Measurements from ENCODE around the gene C1orf56.

C1orf56 gene

GRCh38 chr1:151008244-151009205 lies 39.0 kb upstream of the C1orf56 start, which contains the start of gene PRUNE1:
Gene PRUNE1 (plus strand): TSS chr1:151008449. CDS start chr1:151008633, 184 bp downstream.
- peaks cover 6 to 8% of the 10 kb centered on the region in 2 experiments for H3K4me1 ChIP-seq (ENCODE audit: control insufficient read depth in 1 of 2, insufficient read depth in 2 of 2, low read length in 2 of 2)
- H4K8ac ChIP-seq (ENCODE audit: low read depth, low read length): peak within 1 kb of the TSS; percentile 85
- H2AFZ ChIP-seq (ENCODE audit: insufficient read depth, low read length, poor library complexity): peak within 1 kb of the TSS; percentile 38
- H3K36me3 ChIP-seq (ENCODE audit: control insufficient read depth in 1 of 2, insufficient read depth in 2 of 2, low read length in 2 of 2): no peaks in the 10 kb centered on the region
- H3K79me1 ChIP-seq (ENCODE audit: low read length): peaks cover 5% of the 10 kb centered on the region
- no peak within 1 kb of the TSS for H3K23ac ChIP-seq (ENCODE audit: low read length)
- H3K4me2 ChIP-seq (ENCODE audit: low read length): peak within 1 kb of the TSS; percentile 88
- H4K91ac ChIP-seq (ENCODE audit: low read depth, low read length): peak within 1 kb of the TSS; percentile 78
- no CpG with 5 or more reads among the region's 69 CpGs for WGBS (ENCODE audit: extremely low coverage, insufficient coverage, insufficient read length)
- peak within 1 kb of the TSS; percentile 68 for H3K4ac ChIP-seq (ENCODE audit: low read depth, low read length)
- H3K79me2 ChIP-seq (ENCODE audit: control insufficient read depth, insufficient read depth, low read length, poor library complexity): peaks cover 4% of the 10 kb centered on the region
- H3K27me3 ChIP-seq (ENCODE audit: insufficient read depth, low read length): no peaks in the 10 kb centered on the region
- H3K14ac ChIP-seq (ENCODE audit: low read length): peak within 1 kb of the TSS; percentile 89
- H4K12ac ChIP-seq (ENCODE audit: low read depth, low read length): peak within 1 kb of the TSS; percentile 72
- H3K9ac ChIP-seq (ENCODE audit: low read length): peak within 1 kb of the TSS; percentile 21
- peak within 1 kb of the TSS; percentile 48 for H2BK120ac ChIP-seq (ENCODE audit: insufficient read depth, low read length, poor library complexity)
- no peaks in the 10 kb centered on the region for H3K9me3 ChIP-seq (ENCODE audit: insufficient read depth, low read depth, low read length)
- H3K27ac ChIP-seq (ENCODE audit: low read depth, low read length): no peak within 1 kb of the TSS
- H3K18ac ChIP-seq (ENCODE audit: low read length): peak within 1 kb of the TSS; percentile 93
- peak within 1 kb of the TSS; percentile 84 for H3K4me3 ChIP-seq (ENCODE audit: low read depth, low read length)
- peak; percentile 99 to 100 for DNase-seq
- peak within 1 kb of the TSS; percentile 12 for H2BK12ac ChIP-seq (ENCODE audit: low read length)
- H2AK5ac ChIP-seq (ENCODE audit: low read length): peak within 1 kb of the TSS; percentile 33
- H2BK5ac ChIP-seq (ENCODE audit: low read depth, low read length, poor library complexity): peak within 1 kb of the TSS; percentile 44

GRCh38 chr1:151009206-151009587 lies 38.4 kb upstream of the C1orf56 start:
- H4K8ac ChIP-seq (ENCODE audit: low read depth, low read length): peak overlapping the region; percentile 85
- H2BK12ac ChIP-seq (ENCODE audit: low read length): no peak overlapping the region
- no peak for DNase-seq
- no peak overlapping the region for H2BK5ac ChIP-seq (ENCODE audit: low read depth, low read length, poor library complexity)
- H3K4ac ChIP-seq (ENCODE audit: low read depth, low read length): no peak overlapping the region
- H3K4me1 ChIP-seq (ENCODE audit: control insufficient read depth in 1 of 2, insufficient read depth in 2 of 2, low read length in 2 of 2): peaks cover 6 to 8% of the 10 kb centered on the region in 2 experiments
- H3K9me3 ChIP-seq (ENCODE audit: insufficient read depth, low read depth, low read length): no peaks in the 10 kb centered on the region
- H3K4me3 ChIP-seq (ENCODE audit: low read depth, low read length): no peak overlapping the region
- no peak overlapping the region for H3K9ac ChIP-seq (ENCODE audit: low read length)
- H3K36me3 ChIP-seq (ENCODE audit: control insufficient read depth in 1 of 2, insufficient read depth in 2 of 2, low read length in 2 of 2): no peaks in the 10 kb centered on the region
- H3K18ac ChIP-seq (ENCODE audit: low read length): no peak overlapping the region
- H3K4me2 ChIP-seq (ENCODE audit: low read length): peak overlapping the region; percentile 88
- H3K14ac ChIP-seq (ENCODE audit: low read length): no peak overlapping the region
- peak overlapping the region; percentile 38 for H2AFZ ChIP-seq (ENCODE audit: insufficient read depth, low read length, poor library complexity)
- H3K79me2 ChIP-seq (ENCODE audit: control insufficient read depth, insufficient read depth, low read length, poor library complexity): peaks cover 4% of the 10 kb centered on the region
- no peak overlapping the region for H2AK5ac ChIP-seq (ENCODE audit: low read length)
- H3K23ac ChIP-seq (ENCODE audit: low read length): no peak overlapping the region
- peaks cover 5% of the 10 kb centered on the region for H3K79me1 ChIP-seq (ENCODE audit: low read length)
- H4K91ac ChIP-seq (ENCODE audit: low read depth, low read length): no peak overlapping the region
- H4K12ac ChIP-seq (ENCODE audit: low read depth, low read length): no peak overlapping the region
- WGBS (ENCODE audit: extremely low coverage, insufficient coverage, insufficient read length): no CpG with 5 or more reads among the region's 3 CpGs
- no peak overlapping the region for H3K27ac ChIP-seq (ENCODE audit: low read depth, low read length)
- H2BK120ac ChIP-seq (ENCODE audit: insufficient read depth, low read length, poor library complexity): no peak overlapping the region
- no peaks in the 10 kb centered on the region for H3K27me3 ChIP-seq (ENCODE audit: insufficient read depth, low read length)

GRCh38 chr1:151009674-151010345 lies 37.7 kb upstream of the C1orf56 start:
- Histone ChIP-seq H3K4me1 (ENCODE audit: control insufficient read depth in 1 of 2, insufficient read depth in 2 of 2, low read length in 2 of 2) (peaks cover 6 to 8% of the 10 kb centered on the region in 2 experiments), H3K4me3 (ENCODE audit: low read depth, low read length) (no peak overlapping the region), H3K27ac (ENCODE audit: low read depth, low read length) (no peak overlapping the region), H3K9me3 (ENCODE audit: insufficient read depth, low read depth, low read length) (no peaks in the 10 kb centered on the region), H2BK120ac (ENCODE audit: insufficient read depth, low read length, poor library complexity) (no peak overlapping the region), H2BK5ac (ENCODE audit: low read depth, low read length, poor library complexity) (no peak overlapping the region), H4K91ac (ENCODE audit: low read depth, low read length) (no peak overlapping the region), H3K79me2 (ENCODE audit: control insufficient read depth, insufficient read depth, low read length, poor library complexity) (peaks cover 4% of the 10 kb centered on the region), H3K9ac (ENCODE audit: low read length) (no peak overlapping the region), H3K4ac (ENCODE audit: low read depth, low read length) (no peak overlapping the region), H3K18ac (ENCODE audit: low read length) (no peak overlapping the region), H3K27me3 (ENCODE audit: insufficient read depth, low read length) (no peaks in the 10 kb centered on the region), H4K8ac (ENCODE audit: low read depth, low read length) (no peak overlapping the region), H3K14ac (ENCODE audit: low read length) (no peak overlapping the region), H3K79me1 (ENCODE audit: low read length) (peaks cover 5% of the 10 kb centered on the region), H2AK5ac (ENCODE audit: low read length) (no peak overlapping the region), H3K4me2 (ENCODE audit: low read length) (no peak overlapping the region), H2BK12ac (ENCODE audit: low read length) (no peak overlapping the region), H4K12ac (ENCODE audit: low read depth, low read length) (no peak overlapping the region), H3K23ac (ENCODE audit: low read length) (no peak overlapping the region), H3K36me3 (ENCODE audit: control insufficient read depth in 1 of 2, insufficient read depth in 2 of 2, low read length in 2 of 2) (no peaks in the 10 kb centered on the region), H2AFZ (ENCODE audit: insufficient read depth, low read length, poor library complexity) (no peak overlapping the region)
- no CpG with 5 or more reads among the region's 8 CpGs for WGBS (ENCODE audit: extremely low coverage, insufficient coverage, insufficient read length)
- DNase-seq: no peak

GRCh38 chr1:151010346-151010726 lies 37.2 kb upstream of the C1orf56 start:
- Histone ChIP-seq H3K27me3 (ENCODE audit: insufficient read depth, low read length) (no peaks in the 10 kb centered on the region), H4K8ac (ENCODE audit: low read depth, low read length) (no peak overlapping the region), H2AFZ (ENCODE audit: insufficient read depth, low read length, poor library complexity) (no peak overlapping the region), H3K9me3 (ENCODE audit: insufficient read depth, low read depth, low read length) (no peaks in the 10 kb centered on the region), H4K91ac (ENCODE audit: low read depth, low read length) (no peak overlapping the region), H2BK120ac (ENCODE audit: insufficient read depth, low read length, poor library complexity) (no peak overlapping the region), H3K79me2 (ENCODE audit: control insufficient read depth, insufficient read depth, low read length, poor library complexity) (peaks cover 4% of the 10 kb centered on the region), H3K4me3 (ENCODE audit: low read depth, low read length) (no peak overlapping the region), H3K4me1 (ENCODE audit: control insufficient read depth in 1 of 2, insufficient read depth in 2 of 2, low read length in 2 of 2) (peaks cover 6 to 8% of the 10 kb centered on the region in 2 experiments), H3K79me1 (ENCODE audit: low read length) (peaks cover 5% of the 10 kb centered on the region), H3K9ac (ENCODE audit: low read length) (no peak overlapping the region), H3K27ac (ENCODE audit: low read depth, low read length) (no peak overlapping the region), H3K14ac (ENCODE audit: low read length) (no peak overlapping the region), H4K12ac (ENCODE audit: low read depth, low read length) (no peak overlapping the region), H3K23ac (ENCODE audit: low read length) (no peak overlapping the region), H2BK5ac (ENCODE audit: low read depth, low read length, poor library complexity) (no peak overlapping the region), H3K36me3 (ENCODE audit: control insufficient read depth in 1 of 2, insufficient read depth in 2 of 2, low read length in 2 of 2) (no peaks in the 10 kb centered on the region), H3K18ac (ENCODE audit: low read length) (no peak overlapping the region), H2BK12ac (ENCODE audit: low read length) (no peak overlapping the region), H2AK5ac (ENCODE audit: low read length) (no peak overlapping the region), H3K4ac (ENCODE audit: low read depth, low read length) (no peak overlapping the region), H3K4me2 (ENCODE audit: low read length) (no peak overlapping the region)
- no peak for DNase-seq
- no CpG with 5 or more reads among the region's 3 CpGs for WGBS (ENCODE audit: extremely low coverage, insufficient coverage, insufficient read length)

Measured in trophoblast cell (in vitro differentiated cells and primary cell).